ENCODE results near the gene TMCO5A.

The TMCO5A gene

GRCh38 chr15:37995461-37996347 is 61.3 kb downstream of the TMCO5A start:
- Histone ChIP-seq H3K27ac (no peak overlapping the region), H3K36me3 (ENCODE audit: control insufficient read depth, insufficient read depth, low read length) (no peaks in the 10 kb centered on the region), H3K9ac (no peak overlapping the region), H3K9me3 (ENCODE audit: control insufficient read depth, low read length) (no peaks in the 10 kb centered on the region), H3K4me3 (ENCODE audit: low read depth, low read length) (no peak overlapping the region), H3K4me1 (no peaks in the 10 kb centered on the region), H3K4me2 (ENCODE audit: low read length) (no peak overlapping the region), H3K79me2 (no peaks in the 10 kb centered on the region), H2AFZ (no peak overlapping the region), H3K27me3 (ENCODE audit: control insufficient read depth, insufficient read depth, low read length) (no peaks in the 10 kb centered on the region)
- peak; percentile 42 for TF ChIP-seq CTCF (IDR thresholded peaks at IDR 0.05)
